ENCODE measurements around the gene SYT9. TPM values are rescaled to one million over a fixed set of nuclear protein-coding genes. Genes with fewer than 3 reads are reported as not detected.

Gene SYT9
- total RNA-seq, 1 donor from 2014 or later, result 0.07 TPM

DNA sequence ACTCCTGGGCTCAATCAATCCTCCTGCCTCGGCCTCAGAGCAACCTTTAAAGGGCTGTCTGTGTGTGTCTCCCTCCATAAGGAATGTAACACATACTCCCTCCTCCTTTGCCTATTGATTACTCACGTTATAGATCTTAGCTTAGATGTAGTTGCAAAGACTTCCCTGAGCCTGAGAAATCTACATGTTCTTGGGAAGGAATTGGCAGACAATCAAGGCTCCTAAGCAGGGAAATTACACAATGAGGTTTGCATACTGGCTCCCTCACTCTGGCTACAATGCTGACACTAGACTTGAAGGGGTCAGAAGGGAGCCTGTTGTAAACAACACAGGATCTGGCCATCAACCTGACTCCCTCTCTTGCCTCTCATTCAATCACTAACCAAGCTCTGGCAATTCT, 228.4 kb downstream of the SYT9 start:
- TF ChIP-seq, protein P1, sequence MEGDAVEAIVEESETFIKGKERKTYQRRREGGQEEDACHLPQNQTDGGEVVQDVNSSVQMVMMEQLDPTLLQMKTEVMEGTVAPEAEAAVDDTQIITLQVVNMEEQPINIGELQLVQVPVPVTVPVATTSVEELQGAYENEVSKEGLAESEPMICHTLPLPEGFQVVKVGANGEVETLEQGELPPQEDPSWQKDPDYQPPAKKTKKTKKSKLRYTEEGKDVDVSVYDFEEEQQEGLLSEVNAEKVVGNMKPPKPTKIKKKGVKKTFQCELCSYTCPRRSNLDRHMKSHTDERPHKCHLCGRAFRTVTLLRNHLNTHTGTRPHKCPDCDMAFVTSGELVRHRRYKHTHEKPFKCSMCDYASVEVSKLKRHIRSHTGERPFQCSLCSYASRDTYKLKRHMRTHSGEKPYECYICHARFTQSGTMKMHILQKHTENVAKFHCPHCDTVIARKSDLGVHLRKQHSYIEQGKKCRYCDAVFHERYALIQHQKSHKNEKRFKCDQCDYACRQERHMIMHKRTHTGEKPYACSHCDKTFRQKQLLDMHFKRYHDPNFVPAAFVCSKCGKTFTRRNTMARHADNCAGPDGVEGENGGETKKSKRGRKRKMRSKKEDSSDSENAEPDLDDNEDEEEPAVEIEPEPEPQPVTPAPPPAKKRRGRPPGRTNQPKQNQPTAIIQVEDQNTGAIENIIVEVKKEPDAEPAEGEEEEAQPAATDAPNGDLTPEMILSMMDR (IDR thresholded peaks at IDR 0.05), result no peak
- DNase-seq (ENCODE audit: low spot score), result no peak
- peaks cover 4% of the 10 kb centered on the region for H3K27me3 Mint-ChIP-seq (ENCODE audit: low read depth)
- peaks cover 3% of the 10 kb centered on the region for H3K36me3 Mint-ChIP-seq (ENCODE audit: low read depth)
- no peak overlapping the region for H3K27ac Mint-ChIP-seq (ENCODE audit: unreplicated experiment)
- no peak overlapping the region for H3K4me3 Mint-ChIP-seq (ENCODE audit: unreplicated experiment)
- H3K4me1 Mint-ChIP-seq (ENCODE audit: low read depth), result peaks cover 11% of the 10 kb centered on the region
- H3K9me3 Mint-ChIP-seq (ENCODE audit: low read depth), result no peaks in the 10 kb centered on the region

DNA sequence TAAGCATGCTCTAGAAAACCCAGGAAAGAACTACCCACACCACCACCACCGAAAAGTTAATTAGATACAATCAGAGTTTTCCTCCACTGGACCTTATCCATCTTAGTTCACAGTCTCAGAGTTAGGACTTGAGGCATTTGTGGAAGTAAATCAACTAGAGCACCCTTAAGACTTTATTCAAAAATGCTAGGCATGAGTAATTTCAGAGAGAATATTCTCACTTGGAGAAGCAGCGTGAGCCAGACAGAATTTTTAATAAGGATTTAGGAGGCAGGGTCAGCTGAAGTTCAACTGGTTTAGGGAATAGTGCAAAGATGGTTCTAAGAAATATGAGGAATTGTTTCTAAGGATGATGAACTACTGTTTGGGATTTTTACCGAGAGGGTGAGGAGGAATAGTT, 232.4 kb downstream of the SYT9 start:
- TF ChIP-seq, protein P1 (IDR thresholded peaks at IDR 0.05), result no peak
- no peak overlapping the region for H3K4me3 Mint-ChIP-seq (ENCODE audit: unreplicated experiment)
- no peak for DNase-seq (ENCODE audit: low spot score)
- H3K4me1 Mint-ChIP-seq (ENCODE audit: low read depth), result peaks cover 32% of the 10 kb centered on the region
- H3K36me3 Mint-ChIP-seq (ENCODE audit: low read depth), result peaks cover 3% of the 10 kb centered on the region
- no peaks in the 10 kb centered on the region for H3K9me3 Mint-ChIP-seq (ENCODE audit: low read depth)
- no peaks in the 10 kb centered on the region for H3K27me3 Mint-ChIP-seq (ENCODE audit: low read depth)
- H3K27ac Mint-ChIP-seq (ENCODE audit: unreplicated experiment), result peak overlapping the region; percentile 9

DNA sequence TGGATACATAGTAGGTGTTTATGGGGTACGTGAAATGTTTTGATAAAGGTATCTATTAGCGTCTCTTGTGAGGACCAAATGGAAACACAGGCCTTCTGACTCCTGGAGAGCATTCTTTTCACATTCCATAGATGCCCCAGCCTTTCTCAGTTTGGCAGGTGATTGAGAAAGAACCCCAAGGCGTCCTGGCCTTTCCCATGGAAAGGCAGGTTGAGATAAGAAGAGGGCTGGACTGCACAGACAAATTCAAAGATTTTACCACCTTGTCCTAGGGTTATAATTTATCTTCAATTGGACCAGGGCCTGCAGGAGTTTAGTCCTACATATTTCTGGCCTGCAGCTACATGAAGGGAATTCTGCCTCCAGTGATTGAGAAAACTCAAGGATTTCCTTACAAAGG, 232.9 kb downstream of the SYT9 start:
- H3K27ac Mint-ChIP-seq (ENCODE audit: unreplicated experiment), result no peak overlapping the region
- peaks cover 3% of the 10 kb centered on the region for H3K36me3 Mint-ChIP-seq (ENCODE audit: low read depth)
- no peaks in the 10 kb centered on the region for H3K9me3 Mint-ChIP-seq (ENCODE audit: low read depth)
- H3K27me3 Mint-ChIP-seq (ENCODE audit: low read depth), result no peaks in the 10 kb centered on the region
- no peak for DNase-seq (ENCODE audit: low spot score)
- H3K4me1 Mint-ChIP-seq (ENCODE audit: low read depth), result peaks cover 32% of the 10 kb centered on the region
- TF ChIP-seq, protein P1 (IDR thresholded peaks at IDR 0.05), result no peak
- H3K4me3 Mint-ChIP-seq (ENCODE audit: unreplicated experiment), result no peak overlapping the region

DNA sequence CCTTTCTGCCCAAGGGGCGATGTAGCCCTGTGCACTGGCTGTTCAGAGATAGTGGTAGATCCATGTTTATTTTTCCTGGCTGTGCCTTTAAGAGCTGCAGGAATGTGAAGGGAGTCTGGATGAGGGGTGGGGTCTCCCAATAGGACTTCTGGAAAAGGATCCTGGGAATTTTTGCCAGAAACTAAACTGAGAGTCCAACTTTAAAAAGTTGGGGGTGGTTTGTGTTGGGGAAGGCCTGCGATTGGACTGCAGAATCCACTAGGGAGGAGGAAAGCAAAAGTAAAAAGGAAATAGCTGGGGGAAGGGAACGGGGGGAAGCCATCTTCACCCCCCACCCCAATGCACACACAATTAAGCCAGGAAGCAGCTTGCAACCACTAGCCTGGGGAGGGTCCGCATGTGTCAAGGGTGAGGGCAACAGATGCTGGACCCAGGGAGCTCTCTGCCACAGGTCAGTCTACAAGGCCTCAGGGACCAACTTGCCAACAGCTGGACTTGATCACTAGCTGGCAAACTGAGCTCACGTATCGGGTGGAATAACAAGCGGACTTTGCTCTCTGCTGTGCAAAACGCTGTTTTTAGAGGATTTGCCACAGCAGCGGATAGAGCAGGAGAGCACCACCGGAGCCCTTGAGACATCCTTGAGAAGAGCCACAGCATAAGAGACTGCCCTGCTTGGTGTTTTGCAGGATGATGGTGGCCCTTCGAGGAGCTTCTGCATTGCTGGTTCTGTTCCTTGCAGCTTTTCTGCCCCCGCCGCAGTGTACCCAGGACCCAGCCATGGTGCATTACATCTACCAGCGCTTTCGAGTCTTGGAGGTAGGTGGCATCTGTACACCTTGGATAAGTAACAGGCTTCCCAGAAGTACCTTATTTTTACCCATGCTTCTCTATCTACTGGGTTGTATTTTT, 233.7 kb downstream of the SYT9 start, which contains the start of gene OLFML1:
Gene OLFML1, plus strand, starts transcription at position 321 of the 912 bp plus-strand sequence. Its CDS starts 370 bp downstream, at position 691.
- H3K9me3 Mint-ChIP-seq (ENCODE audit: low read depth), result no peaks in the 10 kb centered on the region
- H3K27ac Mint-ChIP-seq (ENCODE audit: unreplicated experiment), result peak within 1 kb of the TSS; percentile 67
- H3K27me3 Mint-ChIP-seq (ENCODE audit: low read depth), result no peaks in the 10 kb centered on the region
- H3K4me1 Mint-ChIP-seq (ENCODE audit: low read depth), result peaks cover 38% of the 10 kb centered on the region
- TF ChIP-seq, protein P1 (IDR thresholded peaks at IDR 0.05), result no peak
- H3K4me3 Mint-ChIP-seq (ENCODE audit: unreplicated experiment), result peak within 1 kb of the TSS; percentile 70
- peaks cover 3% of the 10 kb centered on the region for H3K36me3 Mint-ChIP-seq (ENCODE audit: low read depth)
- DNase-seq (ENCODE audit: low spot score), result no peak

DNA sequence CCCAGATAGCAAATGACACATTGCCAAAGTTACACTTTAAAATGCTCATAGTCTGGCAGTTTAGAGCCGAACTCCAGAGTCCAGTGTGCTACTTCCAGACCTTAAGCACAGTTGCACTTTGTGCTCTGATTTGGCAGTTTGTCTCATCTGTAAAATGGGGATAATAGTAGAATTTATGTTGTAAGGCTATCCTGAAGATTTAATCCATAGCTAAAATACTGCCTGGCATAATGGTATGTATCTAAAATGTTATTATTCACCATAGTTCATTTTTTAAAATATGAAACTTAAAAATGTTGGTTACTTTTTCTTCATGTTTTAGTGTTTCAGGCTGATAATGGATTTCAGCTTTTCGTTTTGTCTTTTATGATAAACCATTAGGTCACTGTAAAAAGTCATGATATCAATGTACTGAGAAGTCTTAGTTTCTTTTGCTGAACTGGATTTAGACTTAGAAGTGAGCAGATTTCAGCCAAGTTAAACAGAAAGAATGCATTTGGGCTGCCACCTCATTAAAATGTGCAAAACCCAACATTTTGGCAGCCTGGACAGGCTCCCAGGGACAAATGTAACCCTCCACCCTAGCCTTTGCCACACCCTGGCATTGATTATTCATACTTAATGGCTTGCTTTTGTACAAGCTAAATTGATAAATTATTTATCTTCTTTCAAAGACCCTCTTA, 234.5 kb downstream of the SYT9 start:
- Mint-ChIP-seq H3K4me3 (ENCODE audit: unreplicated experiment) (peak overlapping the region; percentile 70), H3K4me1 (ENCODE audit: low read depth) (peaks cover 40% of the 10 kb centered on the region), H3K27ac (ENCODE audit: unreplicated experiment) (no peak overlapping the region), H3K36me3 (ENCODE audit: low read depth) (peaks cover 3% of the 10 kb centered on the region), H3K9me3 (ENCODE audit: low read depth) (no peaks in the 10 kb centered on the region), H3K27me3 (ENCODE audit: low read depth) (no peaks in the 10 kb centered on the region)
- TF ChIP-seq, protein P1 (IDR thresholded peaks at IDR 0.05), result no peak
- no peak for DNase-seq (ENCODE audit: low spot score)
